Skeletal muscle cell (primary cell): ENCODE measurements around the gene NPPB.

Experiments used
- DNase-seq: peaks from one replicate; pipeline ENCODE4 v3.0.0-alpha.2; 2010; ENCODE audit warnings: low read depth
- H3K4me3 ChIP-seq: 2 replicates; pipeline ENCODE4 v1.5.1; 2011; ENCODE audit warnings: low read depth, mild to moderate bottlenecking, control low read depth, low read length, moderate library complexity

The NPPB gene

DNA sequence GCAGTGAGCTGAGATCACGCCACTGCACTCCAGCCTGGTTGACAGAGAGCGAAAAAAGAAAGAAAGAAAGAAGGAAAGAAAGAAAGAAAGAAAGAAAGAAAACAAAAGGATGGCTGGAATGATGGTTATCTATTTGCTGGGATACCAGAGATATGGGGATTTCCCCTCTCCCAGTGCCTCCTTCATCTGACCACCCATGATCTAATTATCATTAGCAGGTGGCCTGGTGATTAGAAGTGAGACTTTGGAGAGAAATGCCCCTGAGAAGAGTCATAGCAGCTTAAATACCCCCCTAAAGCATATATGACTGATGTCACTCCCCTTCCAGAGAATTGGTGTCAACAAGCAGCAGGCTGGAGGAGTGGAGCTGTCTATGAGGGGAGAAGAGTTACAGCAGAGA lies 1.3 kb upstream of the NPPB start:
- DNase-seq = no peak
- H3K4me3 ChIP-seq = no peak overlapping the region

DNA sequence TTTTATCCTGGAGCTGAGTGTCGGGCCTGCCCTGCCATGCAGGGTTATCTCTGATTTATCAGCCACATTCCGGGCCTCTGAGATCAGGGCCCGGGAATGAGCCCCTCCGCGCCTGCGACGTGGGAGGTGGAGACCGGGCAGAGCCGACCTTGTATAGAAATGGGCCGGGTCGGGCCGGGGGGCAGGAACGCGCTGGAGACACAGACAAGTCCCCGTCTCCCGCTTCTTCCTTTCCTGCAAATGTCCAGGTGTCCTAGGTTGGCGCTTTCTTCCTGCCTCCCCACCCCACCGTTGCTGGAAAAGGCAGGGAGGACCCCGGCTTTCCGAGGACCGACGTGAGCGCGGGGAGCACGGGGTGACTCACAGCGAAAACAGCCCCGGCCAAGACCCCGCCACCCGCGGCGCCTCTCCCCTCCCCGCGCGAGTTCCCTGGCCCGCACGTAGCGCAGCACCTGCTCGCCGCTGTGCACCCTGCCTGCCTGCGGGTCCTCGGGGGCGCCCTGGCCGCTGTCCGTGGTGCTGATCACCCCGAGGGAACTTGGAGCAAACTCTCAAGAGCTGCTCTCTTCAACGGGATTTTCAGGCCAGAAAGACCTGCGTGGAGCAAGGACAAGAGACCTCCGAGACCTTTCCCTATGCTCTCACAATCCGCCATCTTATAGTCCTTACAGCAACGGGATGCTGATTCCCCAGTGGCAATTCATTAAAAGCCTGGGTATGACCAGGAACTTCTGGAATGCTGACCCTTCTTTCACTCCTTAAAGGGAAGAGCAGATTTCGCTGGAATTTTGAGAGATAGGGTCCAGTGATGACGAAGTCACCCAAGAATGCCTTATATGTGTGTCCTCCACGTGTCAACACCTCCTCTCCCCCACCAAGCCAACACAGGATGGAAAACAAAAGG lies 475 bp upstream of the NPPB start:
- H3K4me3 ChIP-seq = no peak overlapping the region
- DNase-seq = peak; percentile 12

DNA sequence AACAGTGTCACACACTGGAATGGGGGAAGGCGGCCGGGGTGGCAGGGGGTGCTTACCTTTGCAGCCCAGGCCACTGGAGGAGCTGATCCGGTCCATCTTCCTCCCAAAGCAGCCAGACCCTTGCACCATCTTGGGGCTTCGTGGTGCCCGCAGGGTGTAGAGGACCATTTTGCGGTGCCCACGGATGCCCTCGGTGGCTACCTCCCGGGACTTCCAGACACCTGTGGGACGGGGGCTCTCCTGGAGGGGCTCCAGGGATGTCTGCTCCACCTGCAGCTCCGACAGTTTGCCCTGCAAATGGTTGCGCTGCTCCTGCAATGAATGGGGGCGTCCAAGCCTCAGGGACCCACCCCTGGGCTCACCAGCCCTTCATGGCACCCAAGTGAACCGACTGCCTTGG lies 587 bp downstream of the NPPB start:
- no peak overlapping the region for H3K4me3 ChIP-seq
- DNase-seq = no peak

DNA sequence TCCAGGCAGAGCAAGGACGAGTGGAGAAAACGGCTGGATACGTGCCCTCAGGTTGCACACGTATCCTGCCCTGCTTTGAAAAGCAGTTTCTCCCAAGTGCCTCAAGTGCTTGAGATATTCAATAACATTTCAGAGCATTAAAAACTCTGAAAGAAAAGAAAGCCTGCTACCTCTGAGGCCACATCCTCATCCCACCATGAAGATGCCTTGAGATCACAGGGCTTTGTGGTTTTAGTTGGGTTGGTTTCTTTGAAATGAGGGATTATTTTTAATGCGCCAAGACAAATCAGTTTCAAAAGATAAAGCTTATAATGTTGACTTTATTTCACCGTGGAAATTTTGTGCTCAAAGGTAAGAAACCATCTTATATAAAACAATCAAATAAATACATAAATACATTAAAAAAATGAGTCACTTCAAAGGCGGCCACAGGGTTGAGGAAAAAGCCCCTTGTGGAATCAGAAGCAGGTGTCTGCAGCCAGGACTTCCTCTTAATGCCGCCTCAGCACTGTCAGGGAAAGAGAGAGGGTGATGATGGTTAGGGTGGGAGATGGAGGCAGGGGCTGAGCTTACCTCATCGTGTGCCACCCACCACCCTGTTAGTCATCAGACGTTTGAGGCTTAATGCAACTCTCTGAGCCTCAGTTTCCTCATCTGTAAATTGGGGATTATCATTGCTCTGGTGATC lies 1.4 kb downstream of the NPPB start:
- DNase-seq = no peak
- H3K4me3 ChIP-seq = no peak overlapping the region

DNA sequence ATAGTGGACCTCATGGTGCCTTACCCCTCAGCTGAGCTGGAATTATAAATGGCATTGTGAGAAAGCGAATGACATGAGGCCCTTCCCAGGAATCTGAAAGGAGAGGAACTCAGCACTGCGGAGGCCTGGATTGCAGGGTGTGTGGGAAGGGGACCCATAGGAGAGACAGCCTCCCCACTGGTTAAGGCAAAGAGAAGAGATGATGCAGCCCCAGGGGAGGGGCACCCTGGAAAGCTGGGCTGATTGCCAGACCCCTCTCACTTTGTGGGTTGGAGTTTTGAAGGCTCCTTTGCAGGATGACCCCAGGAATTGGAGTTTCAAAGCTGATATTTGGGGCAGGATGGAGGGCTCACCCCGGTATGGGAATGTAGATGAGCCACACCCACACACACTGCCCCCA lies 2.0 kb downstream of the NPPB start:
- no peak for DNase-seq
- no peak overlapping the region for H3K4me3 ChIP-seq

DNA sequence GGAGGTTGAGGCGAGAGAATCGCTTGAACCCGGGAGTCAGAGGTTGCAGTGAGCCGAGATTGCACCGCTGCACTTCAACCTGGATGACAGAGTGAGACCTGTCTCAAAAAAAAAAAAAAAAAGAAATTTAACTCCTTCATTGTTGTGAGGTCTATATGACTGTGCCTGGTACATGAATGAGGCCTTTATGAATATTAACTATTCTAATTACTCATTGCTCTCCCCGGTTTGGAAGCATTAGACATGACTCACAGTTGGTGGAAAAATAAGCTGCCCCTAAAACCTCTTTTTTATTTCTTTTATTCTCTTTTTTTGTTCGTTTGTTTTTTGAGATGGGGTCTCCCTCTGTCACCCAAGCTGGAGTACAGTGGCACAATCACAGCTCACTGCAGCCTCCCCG lies 3.3 kb downstream of the NPPB start:
- DNase-seq = no peak
- no peak overlapping the region for H3K4me3 ChIP-seq

DNA sequence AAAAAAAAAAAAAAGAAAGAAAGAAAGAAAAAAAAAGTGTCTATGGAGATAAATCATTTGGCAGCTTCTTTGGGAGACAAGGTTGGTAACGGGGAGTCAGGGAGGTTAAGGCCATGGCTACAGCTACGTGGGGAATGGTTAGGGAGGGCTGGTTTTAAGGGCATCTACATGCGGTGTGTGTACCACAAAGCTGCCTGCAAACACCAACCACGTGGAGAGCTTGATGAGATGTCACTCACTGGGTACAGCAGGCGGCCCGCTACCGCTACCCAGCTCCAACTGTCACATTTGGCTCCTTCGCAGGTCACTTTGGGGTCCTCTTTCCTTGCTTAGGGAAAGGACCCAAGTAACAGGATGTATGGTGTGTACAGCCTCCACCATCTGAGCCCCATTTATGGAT lies 4.2 kb downstream of the NPPB start:
- DNase-seq = no peak
- H3K4me3 ChIP-seq = no peak overlapping the region

DNA sequence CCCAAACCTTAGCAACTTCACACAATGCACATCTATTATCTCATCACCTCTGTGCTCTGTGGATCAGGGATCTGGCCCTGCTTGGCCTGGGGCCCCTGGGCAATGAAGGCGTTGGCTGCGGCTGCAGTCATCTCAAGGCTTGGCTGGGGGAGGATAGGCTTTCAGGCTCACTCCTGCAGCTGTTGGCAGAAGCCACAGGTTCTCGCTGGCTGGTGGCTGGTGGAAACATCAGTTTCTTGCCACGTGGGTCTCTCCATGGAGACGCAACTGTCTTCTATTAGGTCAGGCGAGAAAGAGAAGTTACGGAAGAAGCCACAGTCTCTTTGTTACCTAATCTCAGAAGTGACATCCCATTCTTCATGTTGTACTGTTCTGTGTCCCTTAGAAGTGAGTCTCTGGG lies 7.6 kb downstream of the NPPB start:
- DNase-seq = no peak
- no peak overlapping the region for H3K4me3 ChIP-seq

DNA sequence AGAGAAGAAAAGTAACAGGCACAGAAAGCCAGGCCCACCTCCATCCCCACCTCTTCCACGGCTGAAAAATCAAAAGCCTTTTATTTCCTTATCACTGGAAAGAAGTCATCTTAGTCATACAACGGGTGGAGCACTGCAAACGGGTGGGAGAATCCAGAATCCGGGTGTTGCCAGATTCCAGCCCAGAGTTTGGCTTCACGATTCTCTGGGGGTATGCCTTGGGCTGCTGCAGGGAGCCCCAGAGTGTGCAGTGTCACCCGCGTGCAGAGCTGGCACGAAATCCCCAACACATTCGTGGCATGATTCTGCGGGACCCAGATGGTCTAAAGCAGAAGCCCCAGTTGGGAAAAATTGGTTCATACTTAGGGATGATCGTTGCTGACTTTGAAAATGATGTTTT lies 8.6 kb downstream of the NPPB start:
- no peak for DNase-seq
- H3K4me3 ChIP-seq = no peak overlapping the region

DNA sequence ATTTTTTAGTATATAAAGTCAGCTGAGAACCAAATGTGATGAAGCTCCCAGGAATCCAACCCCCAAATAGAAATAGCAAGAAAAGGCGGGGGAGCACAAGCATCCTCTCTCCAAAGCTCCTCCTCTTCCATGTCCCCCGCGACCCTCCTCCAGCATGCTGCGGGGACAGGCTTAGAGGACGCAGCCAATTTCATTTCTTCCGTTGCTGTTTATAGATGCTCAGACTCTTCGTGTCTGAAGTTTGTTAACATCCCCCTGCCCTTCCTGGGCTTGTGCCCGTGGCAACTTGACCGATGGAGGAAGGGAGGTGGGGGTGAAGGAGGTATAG lies 10.4 kb downstream of the NPPB start:
- H3K4me3 ChIP-seq = no peak overlapping the region
- DNase-seq = no peak

DNA sequence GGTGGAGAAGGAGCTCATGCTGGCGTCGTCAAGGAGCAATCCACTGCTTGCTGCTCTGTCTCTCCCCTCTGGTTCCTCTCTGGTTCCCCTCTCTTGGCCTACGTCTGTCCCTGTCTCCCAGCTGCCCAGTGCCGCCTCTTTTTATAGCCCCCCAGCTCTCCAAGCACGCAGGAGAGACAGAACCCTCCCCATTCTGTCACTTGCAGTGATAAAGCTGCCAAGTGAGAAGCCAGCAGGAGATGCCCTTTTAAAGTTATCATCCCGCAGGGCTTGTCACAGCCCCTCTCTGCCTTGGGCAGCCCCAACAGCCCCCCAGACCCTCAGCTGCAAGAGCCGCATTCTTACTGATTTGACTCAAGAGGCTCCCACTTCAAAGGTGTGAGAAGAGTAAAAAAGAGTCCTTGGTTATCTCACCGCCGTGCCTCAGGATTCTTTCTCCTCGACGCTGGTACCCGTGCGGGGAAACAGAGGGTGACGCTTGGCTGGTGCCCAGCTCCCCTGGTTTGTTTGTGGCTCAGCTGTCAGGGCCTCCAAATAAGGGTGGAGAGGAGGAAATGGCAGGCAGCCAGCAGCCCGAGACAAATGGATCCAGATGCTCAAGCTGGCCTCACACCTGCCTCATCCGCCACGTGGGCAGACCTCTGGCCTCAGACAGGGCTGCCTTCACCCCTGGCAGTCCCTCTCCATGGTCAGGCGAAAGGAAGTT lies 10.9 kb downstream of the NPPB start, which contains the start of gene NPPA:
NPPA (minus strand) TSS at position 117 of the 706 bp plus-strand sequence; CDS start at position 18, 99 bp downstream.
- peak; percentile 13 for DNase-seq
- H3K4me3 ChIP-seq = no peak within 1 kb of the TSS

DNA sequence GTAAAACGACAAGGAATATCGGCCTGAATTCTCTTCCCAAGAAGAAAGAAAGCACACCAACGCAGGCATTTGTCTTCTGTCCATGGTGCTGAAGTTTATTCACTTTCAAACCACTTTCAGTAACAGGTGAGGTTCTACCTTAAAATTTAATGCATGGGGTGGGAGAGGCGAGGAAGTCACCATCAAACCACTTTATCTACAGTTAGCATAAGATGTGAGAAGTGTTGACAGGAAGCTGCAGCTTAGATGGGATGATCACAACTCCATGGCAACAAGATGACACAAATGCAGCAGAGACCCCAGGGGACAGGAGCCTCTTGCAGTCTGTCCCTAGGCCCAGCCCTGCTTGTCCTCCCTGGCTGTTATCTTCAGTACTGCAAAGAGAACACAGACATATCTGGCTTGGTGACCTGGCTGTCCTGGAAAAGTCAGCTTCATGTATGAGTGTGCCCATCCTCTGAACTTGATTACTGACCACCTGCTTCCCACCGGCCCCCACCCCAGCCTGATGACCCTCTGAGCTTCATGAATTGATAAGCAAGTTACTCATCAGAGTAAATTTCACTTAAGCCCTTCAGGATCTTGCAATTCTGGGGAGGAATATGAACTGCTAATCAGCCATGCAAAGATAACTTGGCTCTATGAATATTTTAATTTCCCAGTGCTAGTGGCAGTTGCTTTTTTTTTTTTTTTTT lies 13.0 kb downstream of the NPPB start:
- no peak overlapping the region for H3K4me3 ChIP-seq
- no peak for DNase-seq

DNA sequence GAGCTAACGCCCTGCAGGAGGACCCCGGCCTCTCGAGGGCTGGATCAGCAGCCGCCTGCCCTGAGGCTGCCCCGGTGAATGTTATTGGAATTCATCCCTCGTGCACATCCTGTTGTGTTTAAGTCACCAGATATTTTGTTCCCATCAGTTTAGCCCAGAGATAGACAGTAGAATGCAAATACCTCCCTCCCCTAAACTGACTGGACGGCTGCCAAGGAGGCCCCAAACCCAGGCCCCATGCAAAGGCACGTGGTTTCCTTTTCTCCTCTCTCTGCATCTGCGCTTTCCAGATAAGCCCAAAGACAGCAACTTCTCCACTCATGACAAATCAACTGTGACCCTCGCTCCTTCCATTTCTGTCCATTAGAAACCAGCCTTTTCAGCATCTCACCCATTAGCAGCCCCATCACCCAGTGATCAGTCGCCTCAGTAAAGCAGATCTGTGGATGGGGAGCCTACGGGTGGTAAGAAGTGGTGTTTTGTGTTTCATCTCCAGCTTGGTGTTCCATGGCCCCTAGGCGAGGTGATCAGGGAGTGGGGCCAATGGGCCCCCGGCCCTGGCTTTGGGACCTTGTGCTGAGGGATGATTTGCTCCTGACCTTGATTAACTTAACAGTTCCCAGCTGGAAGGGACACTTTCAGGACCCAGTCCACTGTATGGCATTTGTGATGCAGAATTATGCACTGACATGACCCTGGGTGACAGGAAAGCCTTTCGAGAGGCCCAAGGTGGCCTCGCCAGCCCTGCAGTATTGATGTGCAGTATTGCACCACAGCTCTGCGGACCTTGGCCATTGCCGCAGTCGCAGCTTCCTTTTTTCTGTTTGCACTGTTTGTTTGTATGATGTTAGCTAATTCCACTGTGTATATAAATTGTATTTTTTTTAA lies 16.3 kb downstream of the NPPB start:
- H3K4me3 ChIP-seq = no peak overlapping the region
- no peak for DNase-seq

DNA sequence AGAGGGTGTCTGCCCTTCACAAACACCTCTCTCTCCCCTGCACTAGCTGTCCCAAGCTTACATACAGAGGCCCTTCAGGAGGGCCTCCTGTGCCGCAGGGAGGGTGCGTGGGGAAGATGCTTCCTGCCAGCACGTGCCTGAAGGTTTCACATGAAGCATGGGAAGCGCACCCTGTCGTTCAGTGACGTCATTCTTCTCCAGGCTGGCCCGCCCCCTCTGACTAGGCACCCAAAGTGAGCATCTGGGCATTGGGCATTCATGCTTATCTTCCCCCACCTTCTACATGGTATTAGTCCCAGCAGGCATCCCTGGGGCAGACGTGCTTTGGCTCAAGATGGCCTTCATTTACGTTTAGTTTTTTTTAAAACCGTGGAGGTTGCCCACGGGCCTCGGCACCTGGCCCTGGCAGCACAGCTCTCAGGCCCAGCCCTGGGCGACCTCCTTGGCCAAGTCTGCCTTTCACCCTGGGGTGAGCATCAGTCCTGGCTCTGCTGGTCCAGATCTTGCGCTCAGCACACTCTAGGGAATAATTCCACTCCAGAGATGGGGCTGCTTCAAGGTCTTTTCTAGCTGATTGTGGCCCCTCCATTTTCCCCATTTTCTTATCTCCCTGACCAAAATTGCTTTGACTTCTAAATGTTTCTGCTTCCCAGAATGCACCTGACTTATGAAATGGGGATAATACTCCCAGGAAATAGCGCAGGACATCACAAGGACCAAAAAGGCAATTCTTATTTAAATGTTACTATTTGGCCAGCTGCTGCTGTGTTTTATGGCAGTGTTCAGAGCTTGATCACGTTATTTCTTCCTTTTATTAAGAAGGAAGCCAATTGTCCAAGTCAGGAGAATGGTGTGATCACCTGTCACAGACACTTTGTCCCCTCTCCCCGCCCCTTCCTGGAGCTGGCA lies 17.2 kb downstream of the NPPB start:
- no peak overlapping the region for H3K4me3 ChIP-seq
- DNase-seq = no peak

DNA sequence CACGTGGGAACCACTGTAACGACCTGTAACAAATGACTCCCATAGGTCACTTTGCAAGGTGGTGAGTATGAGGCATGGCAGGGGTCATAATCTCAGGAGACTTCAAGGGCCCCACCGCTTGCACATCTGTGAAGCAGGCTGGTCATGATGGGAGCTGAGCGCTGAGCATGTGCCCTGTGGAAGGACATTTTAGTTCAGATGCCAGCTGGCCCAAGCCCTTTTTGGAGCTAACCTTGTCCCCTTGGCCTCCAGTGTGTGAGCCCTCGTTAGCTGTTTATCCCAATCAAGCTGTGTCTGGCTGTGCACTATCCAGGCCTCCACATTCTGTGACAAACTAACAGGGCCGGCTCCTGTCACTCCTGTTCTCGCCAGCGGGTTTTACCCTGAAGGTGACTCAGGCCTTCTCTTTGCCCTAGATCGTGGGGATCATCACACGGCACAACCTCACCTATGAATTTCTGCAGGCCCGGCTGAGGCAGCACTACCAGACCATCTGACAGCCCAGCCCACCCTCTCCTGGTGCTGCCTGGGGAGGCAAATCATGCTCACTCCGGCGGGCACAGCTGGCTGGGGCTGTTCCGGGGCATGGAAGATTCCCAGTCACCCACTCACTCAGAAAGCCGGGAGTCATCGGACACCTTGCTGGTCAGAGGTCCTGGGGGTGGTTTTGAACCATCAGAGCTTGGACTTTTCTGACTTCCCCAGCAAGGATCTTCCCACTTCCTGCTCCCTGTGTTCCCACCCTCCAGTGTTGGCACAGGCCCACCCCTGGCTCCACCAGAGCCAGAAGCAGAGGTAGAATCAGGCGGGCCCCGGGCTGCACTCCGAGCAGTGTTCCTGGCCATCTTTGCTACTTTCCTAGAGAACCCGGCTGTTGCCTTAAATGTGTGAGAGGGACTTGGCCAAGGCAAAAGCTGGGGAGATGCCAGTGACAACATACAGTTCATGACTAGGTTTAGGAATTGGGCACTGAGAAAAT lies 18.7 kb downstream of the NPPB start:
- no peak for DNase-seq
- H3K4me3 ChIP-seq = no peak overlapping the region

DNA sequence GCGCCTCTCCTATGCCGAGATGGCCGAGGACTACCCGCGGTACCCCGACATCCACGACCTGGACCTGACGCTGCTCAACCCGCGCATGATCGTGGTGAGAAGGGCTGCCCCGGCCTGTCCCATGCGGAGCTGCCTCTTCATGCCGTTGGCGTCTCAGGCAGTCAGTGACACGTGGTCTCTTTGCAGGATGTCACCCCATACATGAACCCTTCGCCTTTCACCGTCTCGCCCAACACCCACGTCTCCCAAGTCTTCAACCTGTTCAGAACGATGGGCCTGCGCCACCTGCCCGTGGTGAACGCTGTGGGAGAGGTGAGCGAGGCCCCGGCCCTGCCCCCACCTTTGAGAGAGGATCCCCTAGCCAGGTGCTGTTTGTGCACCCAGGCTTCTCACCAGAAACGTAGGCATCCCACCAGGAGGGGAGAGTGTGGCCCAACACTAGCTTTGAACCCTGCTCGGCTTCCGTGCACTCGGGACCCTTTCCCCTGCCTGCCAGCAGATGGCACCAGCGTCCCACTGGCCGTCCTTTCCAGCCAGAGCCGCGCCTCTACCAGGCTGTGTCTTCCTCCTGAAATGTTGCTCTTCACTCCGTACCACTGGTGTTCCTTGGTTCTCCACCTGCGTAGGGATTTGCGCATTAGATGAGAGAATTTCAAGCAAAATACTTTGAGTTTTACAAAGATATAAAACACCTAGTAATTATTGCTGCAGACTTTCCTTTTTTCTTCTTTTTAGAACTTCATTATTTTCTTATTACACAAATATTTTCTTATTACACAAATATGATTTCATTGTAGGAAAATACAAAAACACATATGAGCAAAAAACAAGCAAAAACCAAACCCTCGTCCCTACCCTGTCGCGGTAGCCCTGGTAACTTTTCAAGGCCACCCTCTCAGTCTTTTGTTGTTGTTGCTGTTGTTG lies 20.1 kb downstream of the NPPB start:
- no peak overlapping the region for H3K4me3 ChIP-seq
- DNase-seq = no peak
